PC-3 (cell line): ENCODE results near the gene PFN2.

Experiments
- CTCF ChIP-seq: fragments of 300-600 bp; sonication (generic); conservative IDR thresholded peaks from 2 replicates; pipeline ENCODE4 v1.5.1; 2017; ENCODE audit warnings: antibody characterized with exemption, low read depth, mild to moderate bottlenecking, low read length
- EZH2phosphoT487 ChIP-seq: fragments of 300-600 bp; sonication (generic); IDR thresholded peaks from 2 replicates; pipeline ENCODE4 v1.6.1; 2018; ENCODE audit warnings: mild to moderate bottlenecking, antibody characterized with exemption, low read length, borderline replicate concordance

- no peak for TF ChIP-seq CTCF
- TF ChIP-seq EZH2phosphoT487, result no peak
Measured at GRCh38 chr3:150000641-150001040, 29.9 kb upstream of the PFN2 start.
